Endothelial cell of umbilical vein (primary cell): ENCODE measurements around the gene DCLK1. TPM values are rescaled to one million over a fixed set of nuclear protein-coding genes. Genes with fewer than 3 reads are reported as not detected.

Experiments
- BruUV-seq: library from RNA; stranded (reverse); fragments of 400-500 nt; replicated peaks from 2 replicates; lab custom pipeline; 2021; lab: Mats Ljungman, UMichigan
- CTCF ChIA-PET: fragments of 300-600, 350-600 bp; sonication (Branson Sonifier 250); formaldehyde crosslinking; loops from one replicate; lab custom pipeline; 2021; ENCODE audit warnings: antibody characterized with exemption, inconsistent platforms; lab: Charles Lee
- POLR2A ChIA-PET: fragments of 300-600, 350-600 bp; sonication (Branson Sonifier 250); formaldehyde crosslinking; loops from one replicate; lab custom pipeline; 2021; ENCODE audit warnings: antibody characterized with exemption, inconsistent platforms; lab: Charles Lee
- DNase-seq: peaks from one replicate; pipeline ENCODE4 v3.0.0-alpha.2; 2011; ENCODE audit warnings: low read depth, low spot score
- FAIRE-seq: peaks from 2 replicates; lab custom pipeline; 2011; peaks lifted over from hg19 to GRCh38; lab: Jason Lieb, UNC
- H2AFZ ChIP-seq: 2 replicates; pipeline ENCODE4 v1.6.0; 2012; ENCODE audit warnings: low read depth, low read length, control low read depth, inconsistent platforms
- H3K27ac ChIP-seq: 2 replicates; pipeline ENCODE4 v1.5.1; 2011; ENCODE audit warnings: low read depth, mild to moderate bottlenecking, control low read depth, low read length, moderate library complexity; ENCODE audit not compliant: insufficient read depth
- H3K27me3 ChIP-seq, 2 experiments: 2 replicates each; pipeline versions ENCODE4 v1.6.0 to v1.6.1; 2011; ENCODE audit warnings: low read length in 2 of 2, mixed read lengths in 1 of 2; ENCODE audit not compliant: control insufficient read depth in 2 of 2, insufficient read depth in 2 of 2
- H3K36me3 ChIP-seq, 2 experiments: 2 replicates in 1 of 2; 3 replicates in 1 of 2; pipeline ENCODE4 v1.5.1; 2011; ENCODE audit warnings: low read length in 2 of 2, mild to moderate bottlenecking in 1 of 2, moderate library complexity in 1 of 2; ENCODE audit not compliant: control insufficient read depth in 2 of 2, insufficient read depth in 2 of 2; ENCODE audit errors: extremely low read depth in 1 of 2
- H3K4me1 ChIP-seq: 3 replicates; pipeline ENCODE4 v1.5.1; 2011; ENCODE audit warnings: mild to moderate bottlenecking, low read length; ENCODE audit not compliant: control insufficient read depth, insufficient read depth; ENCODE audit errors: extremely low read depth
- H3K4me2 ChIP-seq: 2 replicates; pipeline ENCODE4 v1.6.1; 2011; ENCODE audit warnings: low read length, control low read depth, mixed read lengths; ENCODE audit not compliant: insufficient read depth
- H3K4me3 ChIP-seq, 3 experiments: fragments of 200-600 bp in 1 of 3; sonication (generic), shearing (Covaris generic) in 1 of 3; replicated peaks in 1 of 3; 2 replicates each; pipeline ENCODE4 v1.5.1; 2011 to 2016; ENCODE audit warnings: control low read depth in 3 of 3, low read length in 3 of 3, mild to moderate bottlenecking in 2 of 3, inconsistent platforms in 1 of 3, low read depth in 1 of 3, moderate library complexity in 1 of 3; ENCODE audit not compliant: insufficient read depth in 1 of 3
- H3K79me2 ChIP-seq: 2 replicates; pipeline ENCODE4 v1.6.0; 2012; ENCODE audit warnings: low read length, inconsistent platforms; ENCODE audit not compliant: control insufficient read depth, insufficient read depth
- H3K9ac ChIP-seq: replicated peaks from 2 replicates; pipeline ENCODE3; 2011; ENCODE audit warnings: low read length, control low read depth; ENCODE audit not compliant: insufficient read depth; ENCODE audit errors: extremely low read depth
- H3K9me1 ChIP-seq: replicated peaks from 3 replicates; pipeline ENCODE4 v1.6.0; 2011; ENCODE audit warnings: mild to moderate bottlenecking, low read length; ENCODE audit not compliant: control insufficient read depth, insufficient read depth; ENCODE audit errors: extremely low read depth
- H3K9me3 ChIP-seq: replicated peaks from 2 replicates; pipeline ENCODE4 v1.5.1; 2012; ENCODE audit warnings: low read length, inconsistent platforms; ENCODE audit not compliant: control insufficient read depth, insufficient read depth
- H4K20me1 ChIP-seq: replicated peaks from 2 replicates; pipeline ENCODE3; 2011; ENCODE audit warnings: mild to moderate bottlenecking, low read length; ENCODE audit not compliant: control insufficient read depth, insufficient read depth; ENCODE audit errors: extremely low read depth
- EZH2 ChIP-seq: IDR thresholded peaks from 2 replicates; pipeline ENCODE4 v1.6.1; 2012; ENCODE audit warnings: borderline replicate concordance, low read depth, mild to moderate bottlenecking, moderate library complexity, low read length, inconsistent platforms; ENCODE audit not compliant: severe bottlenecking
- FOS ChIP-seq: IDR thresholded peaks from 2 replicates; pipeline ENCODE4 v1.6.1; 2011; ENCODE audit warnings: mild to moderate bottlenecking, low read length, moderate library complexity, borderline replicate concordance; ENCODE audit not compliant: insufficient read depth
- GATA2 ChIP-seq: IDR thresholded peaks from 2 replicates; pipeline ENCODE4 v1.7.0; 2011; ENCODE audit warnings: low read depth, mild to moderate bottlenecking, moderate library complexity, mixed read lengths, low read length; ENCODE audit not compliant: insufficient read length, insufficient read depth
- JUN ChIP-seq: IDR thresholded peaks from 2 replicates; pipeline ENCODE4 v1.6.1; 2011; ENCODE audit warnings: borderline replicate concordance, low read depth; ENCODE audit not compliant: insufficient read length, insufficient read depth
- MAX ChIP-seq: IDR thresholded peaks from 2 replicates; pipeline ENCODE4 v1.6.1; 2011; ENCODE audit not compliant: insufficient read depth, insufficient read length
- MYC ChIP-seq: IDR thresholded peaks from one replicate; pipeline ENCODE4 v1.6.1; 2011; ENCODE audit warnings: mild to moderate bottlenecking, low read depth, low read length
- POLR2A ChIP-seq: IDR thresholded peaks from 2 replicates; pipeline ENCODE4 v1.6.1; 2012; ENCODE audit warnings: low read depth, mild to moderate bottlenecking, control low read depth, low read length
- POLR2AphosphoS5 ChIP-seq: IDR thresholded peaks from 2 replicates; pipeline ENCODE4 v1.6.1; 2012; ENCODE audit warnings: low read depth, mild to moderate bottlenecking, control low read depth, low read length, moderate library complexity; ENCODE audit not compliant: insufficient read depth
- dilution Hi-C: fragments of 300-500 bp; cut with MboI; formaldehyde crosslinking; loops from one replicate; pipeline ENCODE4 v1.15.0; 2019; ENCODE audit warnings: low sequenced_read_pairs; ENCODE audit not compliant: extremely low pct_ligation_motif_present
- intact Hi-C: fragments of 100-400 bp; cut with micrococcal nuclease; formaldehyde crosslinking; loops from one replicate; pipeline ENCODE4 v1.10.0; 2022
- polyA plus RNA-seq, 4 experiments: library from polyadenylated mRNA; depleted of rRNA in 3 of 4; stranded (reverse) in 3 of 4; unstranded in 1 of 4; fragments of >200 nt; gene quantifications; 2 replicates each; pipeline versions ENCODE4 v1.2.1 to v1.2.3, GENCODE V29; 2011 to 2012; ENCODE audit warnings: missing spikeins in 1 of 4
- total RNA-seq: library from RNA; stranded (reverse); gene quantifications from 2 replicates; pipeline ENCODE4 v1.2.3, GENCODE V29; 2021
- TF ChIP-seq, protein P1 (sequence below), 2 donors: IDR thresholded peaks; 1 replicate in 1 of 2; 2 replicates in 1 of 2; pipeline ENCODE4 v1.5.1; 2011; ENCODE audit warnings: low read length in 2 of 2, mild to moderate bottlenecking in 2 of 2, moderate library complexity in 2 of 2, control low read depth in 1 of 2, inconsistent platforms in 1 of 2, low read depth in 1 of 2; ENCODE audit not compliant: insufficient read depth in 1 of 2; ENCODE audit errors: extremely low read depth in 1 of 2

Gene DCLK1
- total and polyA plus RNA-seq, 2 donors (not counting 3 experiments of a cell fraction or from before 2014, with no cell fraction given) = 0.28 to 3.9 TPM

- ChIA-PET POLR2A (no interaction called here), CTCF (no interaction called here)
- no peak overlapping the region for H3K4me3 ChIP-seq
- H3K9me3 ChIP-seq = no peaks in the 10 kb centered on the region
- H3K27me3 ChIP-seq = no peaks in the 10 kb centered on the region
- no peak overlapping the region for H3K4me2 ChIP-seq
- DNase-seq (no peak), FAIRE-seq (no peak)
- H3K4me1 ChIP-seq = no peaks in the 10 kb centered on the region
- no peaks in the 10 kb centered on the region for H3K79me2 ChIP-seq
- TF ChIP-seq MAX (no peak), JUN (no peak), POLR2A (no peak), FOS (no peak), EZH2 (no peak), MYC (no peak), POLR2AphosphoS5 (no peak), GATA2 (no peak)
- TF ChIP-seq, protein P1, sequence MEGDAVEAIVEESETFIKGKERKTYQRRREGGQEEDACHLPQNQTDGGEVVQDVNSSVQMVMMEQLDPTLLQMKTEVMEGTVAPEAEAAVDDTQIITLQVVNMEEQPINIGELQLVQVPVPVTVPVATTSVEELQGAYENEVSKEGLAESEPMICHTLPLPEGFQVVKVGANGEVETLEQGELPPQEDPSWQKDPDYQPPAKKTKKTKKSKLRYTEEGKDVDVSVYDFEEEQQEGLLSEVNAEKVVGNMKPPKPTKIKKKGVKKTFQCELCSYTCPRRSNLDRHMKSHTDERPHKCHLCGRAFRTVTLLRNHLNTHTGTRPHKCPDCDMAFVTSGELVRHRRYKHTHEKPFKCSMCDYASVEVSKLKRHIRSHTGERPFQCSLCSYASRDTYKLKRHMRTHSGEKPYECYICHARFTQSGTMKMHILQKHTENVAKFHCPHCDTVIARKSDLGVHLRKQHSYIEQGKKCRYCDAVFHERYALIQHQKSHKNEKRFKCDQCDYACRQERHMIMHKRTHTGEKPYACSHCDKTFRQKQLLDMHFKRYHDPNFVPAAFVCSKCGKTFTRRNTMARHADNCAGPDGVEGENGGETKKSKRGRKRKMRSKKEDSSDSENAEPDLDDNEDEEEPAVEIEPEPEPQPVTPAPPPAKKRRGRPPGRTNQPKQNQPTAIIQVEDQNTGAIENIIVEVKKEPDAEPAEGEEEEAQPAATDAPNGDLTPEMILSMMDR (IDR thresholded peaks at IDR 0.05; ENCODE audit: extremely low read depth in 1 of 2, insufficient read depth in 1 of 2, low read depth in 1 of 2, low read length in 2 of 2) = no peak
- intact Hi-C loops = no loop called here
- no peak overlapping the region for H2AFZ ChIP-seq
- no peak overlapping the region for H3K9ac ChIP-seq
- H3K9me1 ChIP-seq = no peaks in the 10 kb centered on the region
- no peaks in the 10 kb centered on the region for H4K20me1 ChIP-seq
- dilution Hi-C loops = no loop called here
- H3K36me3 ChIP-seq = no peaks in the 10 kb centered on the region
- BruUV-seq = no TSS peak
- H3K27ac ChIP-seq = no peak overlapping the region
Observed at GRCh38 chr13:36006894-36007675, 124.1 kb downstream of the DCLK1 start.
